WTC11 (cell line): ENCODE measurements around the gene TNFSF11.

Experiments used
- CREB1 ChIP-seq: sonication (generic); formaldehyde crosslinking; IDR thresholded peaks from 2 replicates; pipeline ENCODE4 v1.8.0; 2023; ENCODE audit warnings: mild to moderate bottlenecking, missing genetic modification reagents
- GABPB1 ChIP-seq: sonication (generic); formaldehyde crosslinking; IDR thresholded peaks from 2 replicates; pipeline ENCODE4 v1.8.1; 2023; ENCODE audit warnings: mild to moderate bottlenecking, missing genetic modification reagents
- TP53 ChIP-seq: sonication (generic); formaldehyde crosslinking; IDR thresholded peaks from 2 replicates; pipeline ENCODE4 v1.8.1; 2023; ENCODE audit warnings: mild to moderate bottlenecking, missing genetic modification reagents
- TF ChIP-seq, protein P1 (sequence below): fragments of 200-600 bp; IDR thresholded peaks from 2 replicates; pipeline ENCODE4 v1.8.0; 2022; ENCODE audit warnings: antibody characterized with exemption
- TF ChIP-seq, protein P2 (sequence below): sonication (generic); formaldehyde crosslinking; IDR thresholded peaks from 2 replicates; pipeline ENCODE4 v1.8.1; 2023; ENCODE audit warnings: mild to moderate bottlenecking, missing genetic modification reagents
- TF ChIP-seq, protein P3 (sequence below): sonication (generic); formaldehyde crosslinking; IDR thresholded peaks from 2 replicates; pipeline ENCODE4 v1.8.0; 2022; ENCODE audit warnings: mild to moderate bottlenecking, missing genetic modification reagents

DNA sequence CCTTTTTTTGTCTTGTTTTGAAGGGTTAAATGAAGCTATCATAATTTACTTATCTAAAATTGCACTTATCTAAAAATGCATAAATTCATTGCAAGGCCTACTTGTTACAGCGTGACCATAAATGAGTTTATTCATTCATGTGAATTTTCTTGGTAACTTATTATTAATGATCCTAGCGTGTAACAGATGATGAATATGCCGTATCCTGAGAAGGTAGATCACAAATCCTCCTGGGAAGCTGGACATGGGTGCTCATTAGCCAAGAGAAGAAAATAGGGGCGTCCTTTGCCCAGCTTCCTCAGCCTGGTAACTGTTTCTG is 21.3 kb downstream of the TNFSF11 start:
- TF ChIP-seq CREB1: no peak
- TF ChIP-seq, protein P1, sequence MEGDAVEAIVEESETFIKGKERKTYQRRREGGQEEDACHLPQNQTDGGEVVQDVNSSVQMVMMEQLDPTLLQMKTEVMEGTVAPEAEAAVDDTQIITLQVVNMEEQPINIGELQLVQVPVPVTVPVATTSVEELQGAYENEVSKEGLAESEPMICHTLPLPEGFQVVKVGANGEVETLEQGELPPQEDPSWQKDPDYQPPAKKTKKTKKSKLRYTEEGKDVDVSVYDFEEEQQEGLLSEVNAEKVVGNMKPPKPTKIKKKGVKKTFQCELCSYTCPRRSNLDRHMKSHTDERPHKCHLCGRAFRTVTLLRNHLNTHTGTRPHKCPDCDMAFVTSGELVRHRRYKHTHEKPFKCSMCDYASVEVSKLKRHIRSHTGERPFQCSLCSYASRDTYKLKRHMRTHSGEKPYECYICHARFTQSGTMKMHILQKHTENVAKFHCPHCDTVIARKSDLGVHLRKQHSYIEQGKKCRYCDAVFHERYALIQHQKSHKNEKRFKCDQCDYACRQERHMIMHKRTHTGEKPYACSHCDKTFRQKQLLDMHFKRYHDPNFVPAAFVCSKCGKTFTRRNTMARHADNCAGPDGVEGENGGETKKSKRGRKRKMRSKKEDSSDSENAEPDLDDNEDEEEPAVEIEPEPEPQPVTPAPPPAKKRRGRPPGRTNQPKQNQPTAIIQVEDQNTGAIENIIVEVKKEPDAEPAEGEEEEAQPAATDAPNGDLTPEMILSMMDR: no peak; the same call in 1 of the 2 replicates
- TF ChIP-seq, protein P2, sequence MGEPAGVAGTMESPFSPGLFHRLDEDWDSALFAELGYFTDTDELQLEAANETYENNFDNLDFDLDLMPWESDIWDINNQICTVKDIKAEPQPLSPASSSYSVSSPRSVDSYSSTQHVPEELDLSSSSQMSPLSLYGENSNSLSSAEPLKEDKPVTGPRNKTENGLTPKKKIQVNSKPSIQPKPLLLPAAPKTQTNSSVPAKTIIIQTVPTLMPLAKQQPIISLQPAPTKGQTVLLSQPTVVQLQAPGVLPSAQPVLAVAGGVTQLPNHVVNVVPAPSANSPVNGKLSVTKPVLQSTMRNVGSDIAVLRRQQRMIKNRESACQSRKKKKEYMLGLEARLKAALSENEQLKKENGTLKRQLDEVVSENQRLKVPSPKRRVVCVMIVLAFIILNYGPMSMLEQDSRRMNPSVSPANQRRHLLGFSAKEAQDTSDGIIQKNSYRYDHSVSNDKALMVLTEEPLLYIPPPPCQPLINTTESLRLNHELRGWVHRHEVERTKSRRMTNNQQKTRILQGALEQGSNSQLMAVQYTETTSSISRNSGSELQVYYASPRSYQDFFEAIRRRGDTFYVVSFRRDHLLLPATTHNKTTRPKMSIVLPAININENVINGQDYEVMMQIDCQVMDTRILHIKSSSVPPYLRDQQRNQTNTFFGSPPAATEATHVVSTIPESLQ (CRISPR knock-in tag): no peak
- no peak for TF ChIP-seq TP53 (CRISPR knock-in tag)
- TF ChIP-seq, protein P3, sequence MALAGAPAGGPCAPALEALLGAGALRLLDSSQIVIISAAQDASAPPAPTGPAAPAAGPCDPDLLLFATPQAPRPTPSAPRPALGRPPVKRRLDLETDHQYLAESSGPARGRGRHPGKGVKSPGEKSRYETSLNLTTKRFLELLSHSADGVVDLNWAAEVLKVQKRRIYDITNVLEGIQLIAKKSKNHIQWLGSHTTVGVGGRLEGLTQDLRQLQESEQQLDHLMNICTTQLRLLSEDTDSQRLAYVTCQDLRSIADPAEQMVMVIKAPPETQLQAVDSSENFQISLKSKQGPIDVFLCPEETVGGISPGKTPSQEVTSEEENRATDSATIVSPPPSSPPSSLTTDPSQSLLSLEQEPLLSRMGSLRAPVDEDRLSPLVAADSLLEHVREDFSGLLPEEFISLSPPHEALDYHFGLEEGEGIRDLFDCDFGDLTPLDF (CRISPR knock-in tag): no peak
- TF ChIP-seq GABPB1 (CRISPR knock-in tag): no peak
